Measurements from ENCODE around the gene PTPRD. TPM values are rescaled to one million over a fixed set of nuclear protein-coding genes. Genes with fewer than 3 reads are reported as not detected.

Gene PTPRD
- total RNA-seq, 1 experiment from 2014 or later = 32.5 TPM

DNA sequence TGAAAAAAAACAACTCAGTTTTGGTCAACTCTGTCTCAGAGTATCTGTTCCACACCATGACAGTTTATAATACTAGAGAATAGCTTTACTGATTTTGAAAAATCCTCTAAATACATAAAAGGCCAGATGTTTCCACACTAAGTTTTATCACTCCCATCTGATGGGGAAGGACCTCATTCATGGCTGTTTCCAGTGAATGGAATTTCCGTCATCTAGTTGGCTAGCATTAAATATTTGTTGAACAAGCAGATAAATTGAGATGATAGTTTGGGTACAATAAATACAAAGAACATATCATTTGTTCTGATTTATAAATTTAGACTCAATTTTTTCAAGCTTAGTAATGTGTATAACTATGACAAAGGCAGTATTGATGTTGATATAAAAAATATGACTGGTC is 408.5 kb downstream of the PTPRD start:
- H2BK20ac ChIP-seq (ENCODE audit: low read depth, low read length, poor library complexity, severe bottlenecking) = no peak overlapping the region
- H3K27me3 Mint-ChIP-seq (ENCODE audit: low read depth) = peaks cover 14% of the 10 kb centered on the region
- no peaks in the 10 kb centered on the region for H3K79me1 ChIP-seq (ENCODE audit: insufficient read depth, low read depth, low read length, poor library complexity, severe bottlenecking)
- no peak overlapping the region for H3K18ac ChIP-seq (ENCODE audit: insufficient read length, low read depth, low read length)
- WGBS (ENCODE audit: extremely low coverage, insufficient read length, low lambda C conversion rate) = no CpG with 5 or more reads among the region's 1 CpG
- 0 out of 4 replicates have a peak, but pooled peaks cover 0 to 2% of the 10 kb centered on the region in 2 experiments for H3K4me1 Mint-ChIP-seq
- no peak overlapping the region for H4K8ac ChIP-seq (replicated peaks; ENCODE audit: insufficient read length, low read depth, low read length)
- DNase-seq = no peak
- H3K14ac ChIP-seq (ENCODE audit: insufficient read depth, low read length) = no peak overlapping the region
- H3K4me1 ChIP-seq (ENCODE audit: insufficient read depth, low read length) = no peaks in the 10 kb centered on the region
- no peak overlapping the region for H2BK120ac ChIP-seq (ENCODE audit: low read depth, low read length, poor library complexity, severe bottlenecking)
- H3K27ac ChIP-seq (ENCODE audit: insufficient read length, low read depth, low read length) = no peak overlapping the region
- no peak overlapping the region for H2BK12ac ChIP-seq (ENCODE audit: insufficient read length, low read depth, low read length)
- H3K9me3 Mint-ChIP-seq = no peaks in the 10 kb centered on the region
- no peak overlapping the region for H3K4me3 Mint-ChIP-seq
- H3K4me2 ChIP-seq (ENCODE audit: insufficient read depth, insufficient read length, low read length) = no peak overlapping the region
- no peak overlapping the region for H2AFZ ChIP-seq (ENCODE audit: low read length)
- H3K4ac ChIP-seq (ENCODE audit: low read depth, low read length) = no peak overlapping the region
- H3K36me3 Mint-ChIP-seq (ENCODE audit: insufficient read depth in 1 of 3, low read depth in 3 of 3) = no peaks in the 10 kb centered on the region
- H2AK5ac ChIP-seq (ENCODE audit: insufficient read length, low read length) = no peak overlapping the region
- no peak overlapping the region for H2BK5ac ChIP-seq (ENCODE audit: insufficient read length, low read length)
- H2BK15ac ChIP-seq (ENCODE audit: low read depth, low read length) = no peak overlapping the region
- no peaks in the 10 kb centered on the region for H3K79me2 ChIP-seq (ENCODE audit: insufficient read depth, low read length)
- no peak overlapping the region for H3T11ph ChIP-seq (ENCODE audit: low read length)
- no peak overlapping the region for H4K91ac ChIP-seq (ENCODE audit: insufficient read length, low read depth, low read length)
- no peaks in the 10 kb centered on the region for H3K9me3 ChIP-seq (ENCODE audit: control insufficient read depth, low read depth, low read length)
- H3K9ac ChIP-seq (ENCODE audit: extremely low read depth, insufficient read length, low read length) = no peak overlapping the region
- H3K27me3 ChIP-seq (ENCODE audit: insufficient read depth, low read length) = no peaks in the 10 kb centered on the region
- H4K20me1 ChIP-seq (ENCODE audit: control insufficient read depth, insufficient read depth, insufficient read length) = no peaks in the 10 kb centered on the region
- TF ChIP-seq, protein P1, sequence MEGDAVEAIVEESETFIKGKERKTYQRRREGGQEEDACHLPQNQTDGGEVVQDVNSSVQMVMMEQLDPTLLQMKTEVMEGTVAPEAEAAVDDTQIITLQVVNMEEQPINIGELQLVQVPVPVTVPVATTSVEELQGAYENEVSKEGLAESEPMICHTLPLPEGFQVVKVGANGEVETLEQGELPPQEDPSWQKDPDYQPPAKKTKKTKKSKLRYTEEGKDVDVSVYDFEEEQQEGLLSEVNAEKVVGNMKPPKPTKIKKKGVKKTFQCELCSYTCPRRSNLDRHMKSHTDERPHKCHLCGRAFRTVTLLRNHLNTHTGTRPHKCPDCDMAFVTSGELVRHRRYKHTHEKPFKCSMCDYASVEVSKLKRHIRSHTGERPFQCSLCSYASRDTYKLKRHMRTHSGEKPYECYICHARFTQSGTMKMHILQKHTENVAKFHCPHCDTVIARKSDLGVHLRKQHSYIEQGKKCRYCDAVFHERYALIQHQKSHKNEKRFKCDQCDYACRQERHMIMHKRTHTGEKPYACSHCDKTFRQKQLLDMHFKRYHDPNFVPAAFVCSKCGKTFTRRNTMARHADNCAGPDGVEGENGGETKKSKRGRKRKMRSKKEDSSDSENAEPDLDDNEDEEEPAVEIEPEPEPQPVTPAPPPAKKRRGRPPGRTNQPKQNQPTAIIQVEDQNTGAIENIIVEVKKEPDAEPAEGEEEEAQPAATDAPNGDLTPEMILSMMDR (conservative IDR thresholded peaks at IDR 0.05) = no peak
- no peak overlapping the region for H3K27ac Mint-ChIP-seq
- no peaks in the 10 kb centered on the region for H3K23me2 ChIP-seq (ENCODE audit: insufficient read length, low read depth, low read length, poor library complexity, severe bottlenecking)
- no peak overlapping the region for H3K23ac ChIP-seq (ENCODE audit: insufficient read length, low read depth, low read length)
- no peak overlapping the region for H4K5ac ChIP-seq (ENCODE audit: insufficient read length, low read depth, low read length)
- H3K56ac ChIP-seq (ENCODE audit: insufficient read length, low read depth, low read length) = no peak overlapping the region

All from H9 (cell line).